ENCODE measurements around the gene SDC4.

- no peak for TF ChIP-seq CTCF (optimal IDR thresholded peaks at IDR 0.05 in 1 of 3, IDR thresholded peaks at IDR 0.05 in 1 of 3, conservative IDR thresholded peaks at IDR 0.05 in 1 of 3; ENCODE audit: extremely low read depth in 1 of 3, insufficient read depth in 2 of 3, low read length in 3 of 3)
- no peak for TF ChIP-seq EZH2 (IDR thresholded peaks at IDR 0.05; ENCODE audit: low read length)
Observed at GRCh38 chr20:45325371-45325770, 22.9 kb downstream of the SDC4 start.
